Measurements from ENCODE around the gene CAPN8. TPM values are rescaled to one million over a fixed set of nuclear protein-coding genes. Genes with fewer than 3 reads are reported as not detected.

The CAPN8 gene
- total and polyA plus RNA-seq, 4 donors, result 0.08 to 0.16 TPM; not detected in 2

GRCh38 chr1:223706077-223706973, 40.8 kb upstream of the CAPN8 start:
- no peak for TF ChIP-seq YY1 (IDR thresholded peaks at IDR 0.05)
- TF ChIP-seq HNF4G (IDR thresholded peaks at IDR 0.05), result no peak
- no peak for TF ChIP-seq ATF3 (IDR thresholded peaks at IDR 0.05)
- no peak for TF ChIP-seq EGR1 (IDR thresholded peaks at IDR 0.05; ENCODE audit: low read depth in 2 of 2)
- no peak for TF ChIP-seq FOXA1 (IDR thresholded peaks at IDR 0.05)
- no peak for TF ChIP-seq TAF1 (conservative IDR thresholded peaks at IDR 0.05)
- TF ChIP-seq RXRA (IDR thresholded peaks at IDR 0.05), result no peak
- TF ChIP-seq SP1 (IDR thresholded peaks at IDR 0.05), result no peak
- TF ChIP-seq MAX (IDR thresholded peaks at IDR 0.05), result no peak
- no peak for TF ChIP-seq GABPA (IDR thresholded peaks at IDR 0.05 in 1 of 2, conservative IDR thresholded peaks at IDR 0.05 in 1 of 2)
- no peak for TF ChIP-seq CTCF (IDR thresholded peaks at IDR 0.05; ENCODE audit: low read depth, low read length, missing input control)
- TF ChIP-seq NR2F2 (IDR thresholded peaks at IDR 0.05), result no peak
- TF ChIP-seq ZBTB33 (IDR thresholded peaks at IDR 0.05), result no peak
- TF ChIP-seq HNF4A (conservative IDR thresholded peaks at IDR 0.05), result no peak
- no peak for TF ChIP-seq FOXA2 (IDR thresholded peaks at IDR 0.05)
- no peak for TF ChIP-seq JUND (IDR thresholded peaks at IDR 0.05)
- Histone ChIP-seq H3K36me3 (ENCODE audit: control insufficient read depth in 4 of 4, insufficient read depth in 3 of 4, low read depth in 1 of 4, low read length in 3 of 4) (no peaks in the 10 kb centered on the region), H3K27me3 (ENCODE audit: control insufficient read depth in 4 of 4, insufficient read depth in 4 of 4, low read length in 3 of 4) (no peaks in the 10 kb centered on the region), H3K4me1 (ENCODE audit: control insufficient read depth in 4 of 4, insufficient read depth in 4 of 4, low read length in 3 of 4) (no peaks in the 10 kb centered on the region), H3K4me3 (ENCODE audit: low read depth in 1 of 3, low read length in 3 of 3) (no peak overlapping the region), H3K27ac (ENCODE audit: low read depth in 1 of 2, low read length in 2 of 2) (no peak overlapping the region), H3K9ac (ENCODE audit: low read depth in 1 of 2, low read length in 2 of 2) (no peak overlapping the region), H3K9me3 (ENCODE audit: control insufficient read depth in 4 of 4, low read length in 3 of 4) (no peaks in the 10 kb centered on the region)
- 84% methylated on average over 12 of the region's 12 CpGs for WGBS
- no peak for DNase-seq (ENCODE audit: low spot score)

- Histone ChIP-seq H3K9ac (ENCODE audit: low read depth in 1 of 2, low read length in 2 of 2) (no peak overlapping the region), H3K9me3 (ENCODE audit: control insufficient read depth in 4 of 4, low read length in 3 of 4) (no peaks in the 10 kb centered on the region), H3K27me3 (ENCODE audit: control insufficient read depth in 4 of 4, insufficient read depth in 4 of 4, low read length in 3 of 4) (no peaks in the 10 kb centered on the region), H3K4me3 (ENCODE audit: low read depth in 1 of 3, low read length in 3 of 3) (no peak overlapping the region), H3K27ac (ENCODE audit: low read depth in 1 of 2, low read length in 2 of 2) (no peak overlapping the region), H3K4me1 (ENCODE audit: control insufficient read depth in 4 of 4, insufficient read depth in 4 of 4, low read length in 3 of 4) (peaks cover 0 to 3% (median 0%) of the 10 kb centered on the region in 4 donors), H3K36me3 (ENCODE audit: control insufficient read depth in 4 of 4, insufficient read depth in 3 of 4, low read depth in 1 of 4, low read length in 3 of 4) (no peaks in the 10 kb centered on the region)
- no peak for TF ChIP-seq ATF3 (IDR thresholded peaks at IDR 0.05)
- no peak for TF ChIP-seq FOXA1 (IDR thresholded peaks at IDR 0.05)
- TF ChIP-seq FOXA2 (IDR thresholded peaks at IDR 0.05), result no peak
- no peak for TF ChIP-seq HNF4A (conservative IDR thresholded peaks at IDR 0.05)
- no peak for DNase-seq (ENCODE audit: low spot score)
- 72% methylated on average over 8 of the region's 8 CpGs for WGBS
These were observed 39.7 kb upstream of the CAPN8 start for GRCh38 chr1:223704921-223705878.
